ENCODE measurements around the gene CCDC88B. TPM values are rescaled to one million over a fixed set of nuclear protein-coding genes. Genes with fewer than 3 reads are reported as not detected.

CCDC88B gene
- total and polyA plus RNA-seq, 2 of the 8 experiments (the other 6 are each of a cell fraction or from before 2014, with no cell fraction given), result 5.9 to 12.5 TPM

- TF ChIP-seq, protein P1, sequence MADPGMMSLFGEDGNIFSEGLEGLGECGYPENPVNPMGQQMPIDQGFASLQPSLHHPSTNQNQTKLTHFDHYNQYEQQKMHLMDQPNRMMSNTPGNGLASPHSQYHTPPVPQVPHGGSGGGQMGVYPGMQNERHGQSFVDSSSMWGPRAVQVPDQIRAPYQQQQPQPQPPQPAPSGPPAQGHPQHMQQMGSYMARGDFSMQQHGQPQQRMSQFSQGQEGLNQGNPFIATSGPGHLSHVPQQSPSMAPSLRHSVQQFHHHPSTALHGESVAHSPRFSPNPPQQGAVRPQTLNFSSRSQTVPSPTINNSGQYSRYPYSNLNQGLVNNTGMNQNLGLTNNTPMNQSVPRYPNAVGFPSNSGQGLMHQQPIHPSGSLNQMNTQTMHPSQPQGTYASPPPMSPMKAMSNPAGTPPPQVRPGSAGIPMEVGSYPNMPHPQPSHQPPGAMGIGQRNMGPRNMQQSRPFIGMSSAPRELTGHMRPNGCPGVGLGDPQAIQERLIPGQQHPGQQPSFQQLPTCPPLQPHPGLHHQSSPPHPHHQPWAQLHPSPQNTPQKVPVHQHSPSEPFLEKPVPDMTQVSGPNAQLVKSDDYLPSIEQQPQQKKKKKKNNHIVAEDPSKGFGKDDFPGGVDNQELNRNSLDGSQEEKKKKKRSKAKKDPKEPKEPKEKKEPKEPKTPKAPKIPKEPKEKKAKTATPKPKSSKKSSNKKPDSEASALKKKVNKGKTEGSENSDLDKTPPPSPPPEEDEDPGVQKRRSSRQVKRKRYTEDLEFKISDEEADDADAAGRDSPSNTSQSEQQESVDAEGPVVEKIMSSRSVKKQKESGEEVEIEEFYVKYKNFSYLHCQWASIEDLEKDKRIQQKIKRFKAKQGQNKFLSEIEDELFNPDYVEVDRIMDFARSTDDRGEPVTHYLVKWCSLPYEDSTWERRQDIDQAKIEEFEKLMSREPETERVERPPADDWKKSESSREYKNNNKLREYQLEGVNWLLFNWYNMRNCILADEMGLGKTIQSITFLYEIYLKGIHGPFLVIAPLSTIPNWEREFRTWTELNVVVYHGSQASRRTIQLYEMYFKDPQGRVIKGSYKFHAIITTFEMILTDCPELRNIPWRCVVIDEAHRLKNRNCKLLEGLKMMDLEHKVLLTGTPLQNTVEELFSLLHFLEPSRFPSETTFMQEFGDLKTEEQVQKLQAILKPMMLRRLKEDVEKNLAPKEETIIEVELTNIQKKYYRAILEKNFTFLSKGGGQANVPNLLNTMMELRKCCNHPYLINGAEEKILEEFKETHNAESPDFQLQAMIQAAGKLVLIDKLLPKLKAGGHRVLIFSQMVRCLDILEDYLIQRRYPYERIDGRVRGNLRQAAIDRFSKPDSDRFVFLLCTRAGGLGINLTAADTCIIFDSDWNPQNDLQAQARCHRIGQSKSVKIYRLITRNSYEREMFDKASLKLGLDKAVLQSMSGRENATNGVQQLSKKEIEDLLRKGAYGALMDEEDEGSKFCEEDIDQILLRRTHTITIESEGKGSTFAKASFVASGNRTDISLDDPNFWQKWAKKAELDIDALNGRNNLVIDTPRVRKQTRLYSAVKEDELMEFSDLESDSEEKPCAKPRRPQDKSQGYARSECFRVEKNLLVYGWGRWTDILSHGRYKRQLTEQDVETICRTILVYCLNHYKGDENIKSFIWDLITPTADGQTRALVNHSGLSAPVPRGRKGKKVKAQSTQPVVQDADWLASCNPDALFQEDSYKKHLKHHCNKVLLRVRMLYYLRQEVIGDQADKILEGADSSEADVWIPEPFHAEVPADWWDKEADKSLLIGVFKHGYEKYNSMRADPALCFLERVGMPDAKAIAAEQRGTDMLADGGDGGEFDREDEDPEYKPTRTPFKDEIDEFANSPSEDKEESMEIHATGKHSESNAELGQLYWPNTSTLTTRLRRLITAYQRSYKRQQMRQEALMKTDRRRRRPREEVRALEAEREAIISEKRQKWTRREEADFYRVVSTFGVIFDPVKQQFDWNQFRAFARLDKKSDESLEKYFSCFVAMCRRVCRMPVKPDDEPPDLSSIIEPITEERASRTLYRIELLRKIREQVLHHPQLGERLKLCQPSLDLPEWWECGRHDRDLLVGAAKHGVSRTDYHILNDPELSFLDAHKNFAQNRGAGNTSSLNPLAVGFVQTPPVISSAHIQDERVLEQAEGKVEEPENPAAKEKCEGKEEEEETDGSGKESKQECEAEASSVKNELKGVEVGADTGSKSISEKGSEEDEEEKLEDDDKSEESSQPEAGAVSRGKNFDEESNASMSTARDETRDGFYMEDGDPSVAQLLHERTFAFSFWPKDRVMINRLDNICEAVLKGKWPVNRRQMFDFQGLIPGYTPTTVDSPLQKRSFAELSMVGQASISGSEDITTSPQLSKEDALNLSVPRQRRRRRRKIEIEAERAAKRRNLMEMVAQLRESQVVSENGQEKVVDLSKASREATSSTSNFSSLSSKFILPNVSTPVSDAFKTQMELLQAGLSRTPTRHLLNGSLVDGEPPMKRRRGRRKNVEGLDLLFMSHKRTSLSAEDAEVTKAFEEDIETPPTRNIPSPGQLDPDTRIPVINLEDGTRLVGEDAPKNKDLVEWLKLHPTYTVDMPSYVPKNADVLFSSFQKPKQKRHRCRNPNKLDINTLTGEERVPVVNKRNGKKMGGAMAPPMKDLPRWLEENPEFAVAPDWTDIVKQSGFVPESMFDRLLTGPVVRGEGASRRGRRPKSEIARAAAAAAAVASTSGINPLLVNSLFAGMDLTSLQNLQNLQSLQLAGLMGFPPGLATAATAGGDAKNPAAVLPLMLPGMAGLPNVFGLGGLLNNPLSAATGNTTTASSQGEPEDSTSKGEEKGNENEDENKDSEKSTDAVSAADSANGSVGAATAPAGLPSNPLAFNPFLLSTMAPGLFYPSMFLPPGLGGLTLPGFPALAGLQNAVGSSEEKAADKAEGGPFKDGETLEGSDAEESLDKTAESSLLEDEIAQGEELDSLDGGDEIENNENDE (IDR thresholded peaks at IDR 0.05; ENCODE audit: insufficient replicate concordance, low read length), result no peak
- TF ChIP-seq RFX5 (IDR thresholded peaks at IDR 0.05; ENCODE audit: borderline replicate concordance, low read depth, low read length), result no peak
- TF ChIP-seq SIX5 (IDR thresholded peaks at IDR 0.05; ENCODE audit: low read depth, low read length), result no peak
- no peak for TF ChIP-seq SUZ12 (IDR thresholded peaks at IDR 0.05; ENCODE audit: low read length)
- no peak for TF ChIP-seq SIRT6 (IDR thresholded peaks at IDR 0.05; ENCODE audit: low read length)
- TF ChIP-seq HDAC6 (IDR thresholded peaks at IDR 0.05; ENCODE audit: low read depth, low read length), result no peak
- no peak for TF ChIP-seq GTF2F1 (IDR thresholded peaks at IDR 0.05; ENCODE audit: borderline replicate concordance, low read depth, low read length)
- TF ChIP-seq BRCA1 (IDR thresholded peaks at IDR 0.05; ENCODE audit: low read depth, low read length), result no peak
- TF ChIP-seq GABPA (IDR thresholded peaks at IDR 0.05; ENCODE audit: borderline replicate concordance, insufficient read depth, low read length), result no peak
These were observed 60.1 kb downstream of the CCDC88B start (continued) for GRCh38 chr11:64400102-64400501.

All from H1 (cell line).